Measurements from ENCODE around the gene SLC25A51. TPM values are rescaled to one million over a fixed set of nuclear protein-coding genes. Genes with fewer than 3 reads are reported as not detected.

SLC25A51 gene
- total and polyA plus RNA-seq, 2 experiments from 2014 or later: 5.3 to 22.0 TPM

DNA sequence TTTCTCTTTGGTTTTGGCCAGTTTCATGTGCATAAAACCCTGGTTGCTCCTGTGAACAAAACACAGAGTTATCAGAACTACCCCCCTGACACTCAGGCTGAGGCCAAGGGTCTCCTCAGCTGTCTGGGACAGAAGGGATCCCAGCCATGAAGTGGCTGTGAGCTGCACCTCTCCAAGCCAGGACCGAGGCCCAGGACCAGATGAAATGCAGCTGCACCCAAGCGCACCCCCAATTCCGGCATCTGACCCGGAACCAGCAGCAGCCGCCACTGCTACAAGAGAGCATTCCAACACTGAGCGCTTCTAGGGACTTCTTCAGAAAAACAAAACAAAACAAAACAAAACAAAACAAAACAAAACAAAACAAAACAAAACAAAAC, 16.0 kb upstream of the SLC25A51 start (continued):
- TF ChIP-seq, protein P1, sequence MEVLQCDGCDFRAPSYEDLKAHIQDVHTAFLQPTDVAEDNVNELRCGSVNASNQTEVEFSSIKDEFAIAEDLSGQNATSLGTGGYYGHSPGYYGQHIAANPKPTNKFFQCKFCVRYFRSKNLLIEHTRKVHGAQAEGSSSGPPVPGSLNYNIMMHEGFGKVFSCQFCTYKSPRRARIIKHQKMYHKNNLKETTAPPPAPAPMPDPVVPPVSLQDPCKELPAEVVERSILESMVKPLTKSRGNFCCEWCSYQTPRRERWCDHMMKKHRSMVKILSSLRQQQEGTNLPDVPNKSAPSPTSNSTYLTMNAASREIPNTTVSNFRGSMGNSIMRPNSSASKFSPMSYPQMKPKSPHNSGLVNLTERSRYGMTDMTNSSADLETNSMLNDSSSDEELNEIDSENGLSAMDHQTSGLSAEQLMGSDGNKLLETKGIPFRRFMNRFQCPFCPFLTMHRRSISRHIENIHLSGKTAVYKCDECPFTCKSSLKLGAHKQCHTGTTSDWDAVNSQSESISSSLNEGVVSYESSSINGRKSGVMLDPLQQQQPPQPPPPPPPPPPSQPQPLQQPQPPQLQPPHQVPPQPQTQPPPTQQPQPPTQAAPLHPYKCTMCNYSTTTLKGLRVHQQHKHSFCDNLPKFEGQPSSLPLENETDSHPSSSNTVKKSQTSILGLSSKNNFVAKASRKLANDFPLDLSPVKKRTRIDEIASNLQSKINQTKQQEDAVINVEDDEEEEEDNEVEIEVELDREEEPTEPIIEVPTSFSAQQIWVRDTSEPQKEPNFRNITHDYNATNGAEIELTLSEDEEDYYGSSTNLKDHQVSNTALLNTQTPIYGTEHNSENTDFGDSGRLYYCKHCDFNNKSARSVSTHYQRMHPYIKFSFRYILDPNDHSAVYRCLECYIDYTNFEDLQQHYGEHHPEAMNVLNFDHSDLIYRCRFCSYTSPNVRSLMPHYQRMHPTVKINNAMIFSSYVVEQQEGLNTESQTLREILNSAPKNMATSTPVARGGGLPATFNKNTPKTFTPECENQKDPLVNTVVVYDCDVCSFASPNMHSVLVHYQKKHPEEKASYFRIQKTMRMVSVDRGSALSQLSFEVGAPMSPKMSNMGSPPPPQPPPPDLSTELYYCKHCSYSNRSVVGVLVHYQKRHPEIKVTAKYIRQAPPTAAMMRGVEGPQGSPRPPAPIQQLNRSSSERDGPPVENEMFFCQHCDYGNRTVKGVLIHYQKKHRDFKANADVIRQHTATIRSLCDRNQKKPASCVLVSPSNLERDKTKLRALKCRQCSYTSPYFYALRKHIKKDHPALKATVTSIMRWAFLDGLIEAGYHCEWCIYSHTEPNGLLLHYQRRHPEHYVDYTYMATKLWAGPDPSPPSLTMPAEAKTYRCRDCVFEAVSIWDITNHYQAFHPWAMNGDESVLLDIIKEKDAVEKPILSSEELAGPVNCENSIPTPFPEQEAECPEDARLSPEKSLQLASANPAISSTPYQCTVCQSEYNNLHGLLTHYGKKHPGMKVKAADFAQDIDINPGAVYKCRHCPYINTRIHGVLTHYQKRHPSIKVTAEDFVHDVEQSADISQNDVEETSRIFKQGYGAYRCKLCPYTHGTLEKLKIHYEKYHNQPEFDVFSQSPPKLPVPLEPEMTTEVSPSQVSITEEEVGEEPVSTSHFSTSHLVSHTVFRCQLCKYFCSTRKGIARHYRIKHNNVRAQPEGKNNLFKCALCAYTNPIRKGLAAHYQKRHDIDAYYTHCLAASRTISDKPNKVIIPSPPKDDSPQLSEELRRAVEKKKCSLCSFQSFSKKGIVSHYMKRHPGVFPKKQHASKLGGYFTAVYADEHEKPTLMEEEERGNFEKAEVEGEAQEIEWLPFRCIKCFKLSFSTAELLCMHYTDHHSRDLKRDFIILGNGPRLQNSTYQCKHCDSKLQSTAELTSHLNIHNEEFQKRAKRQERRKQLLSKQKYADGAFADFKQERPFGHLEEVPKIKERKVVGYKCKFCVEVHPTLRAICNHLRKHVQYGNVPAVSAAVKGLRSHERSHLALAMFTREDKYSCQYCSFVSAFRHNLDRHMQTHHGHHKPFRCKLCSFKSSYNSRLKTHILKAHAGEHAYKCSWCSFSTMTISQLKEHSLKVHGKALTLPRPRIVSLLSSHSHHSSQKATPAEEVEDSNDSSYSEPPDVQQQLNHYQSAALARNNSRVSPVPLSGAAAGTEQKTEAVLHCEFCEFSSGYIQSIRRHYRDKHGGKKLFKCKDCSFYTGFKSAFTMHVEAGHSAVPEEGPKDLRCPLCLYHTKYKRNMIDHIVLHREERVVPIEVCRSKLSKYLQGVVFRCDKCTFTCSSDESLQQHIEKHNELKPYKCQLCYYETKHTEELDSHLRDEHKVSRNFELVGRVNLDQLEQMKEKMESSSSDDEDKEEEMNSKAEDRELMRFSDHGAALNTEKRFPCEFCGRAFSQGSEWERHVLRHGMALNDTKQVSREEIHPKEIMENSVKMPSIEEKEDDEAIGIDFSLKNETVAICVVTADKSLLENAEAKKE (CRISPR knock-in tag; IDR thresholded peaks at IDR 0.05): no peak
- no peak for TF ChIP-seq POLR2AphosphoS5 (IDR thresholded peaks at IDR 0.05; ENCODE audit: low read depth)

DNA sequence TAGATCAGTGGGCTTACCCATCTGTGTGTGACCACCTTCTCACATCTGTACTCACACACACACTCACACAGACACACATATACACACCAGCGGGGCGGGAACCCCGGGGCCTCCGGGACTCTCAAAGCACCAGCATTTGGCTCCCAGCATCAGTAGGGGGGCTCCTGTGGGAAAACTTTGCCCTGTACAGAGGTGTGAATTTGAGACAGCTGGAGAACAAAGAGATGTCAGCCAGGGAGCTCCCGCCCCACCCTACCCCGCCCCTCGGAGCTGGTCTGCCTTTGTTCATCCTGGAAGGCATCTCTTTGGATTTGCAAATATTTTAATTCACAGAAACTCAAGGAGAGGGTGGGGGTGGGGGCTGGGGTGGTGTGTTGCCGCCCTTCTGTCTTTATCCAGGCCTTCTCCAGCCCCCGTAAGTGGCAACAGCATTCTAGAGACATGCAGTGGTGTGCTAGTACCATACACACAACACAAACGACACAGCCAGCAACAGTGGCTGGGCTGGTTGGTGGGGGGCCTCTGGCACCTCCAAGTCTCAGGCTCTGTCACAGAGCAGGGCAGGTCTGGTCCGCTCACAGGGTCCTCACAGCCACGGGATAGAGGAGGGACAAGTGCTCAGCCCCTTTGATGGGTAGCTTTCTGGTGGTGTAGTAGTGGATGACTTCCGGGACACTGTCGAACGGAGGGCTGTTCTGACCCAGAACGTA, 15.5 kb upstream of the SLC25A51 start:
- Histone ChIP-seq H2AFZ (no peak overlapping the region), H3K36me3 (ENCODE audit: insufficient read depth) (no peaks in the 10 kb centered on the region), H3K9me2 (ENCODE audit: insufficient read depth) (no peaks in the 10 kb centered on the region), H3K4me2 (no peak overlapping the region), H3F3A (replicated peaks; ENCODE audit: low read depth) (no peaks in the 10 kb centered on the region), H3K79me2 (replicated peaks; ENCODE audit: insufficient read depth) (no peaks in the 10 kb centered on the region), H3K4me3 (no peak overlapping the region), H3K4me1 (ENCODE audit: insufficient read depth) (peaks cover 9% of the 10 kb centered on the region), H3K27ac (ENCODE audit: low read depth) (no peak overlapping the region), H4K20me1 (replicated peaks; ENCODE audit: insufficient read depth) (no peaks in the 10 kb centered on the region), H3K27me3 (ENCODE audit: insufficient read depth) (no peaks in the 10 kb centered on the region)
- no peak overlapping the region for H3K4me3 Mint-ChIP-seq
- peaks cover 47% of the 10 kb centered on the region for H3K4me1 Mint-ChIP-seq
- peaks cover 8% of the 10 kb centered on the region for H3K27me3 Mint-ChIP-seq (ENCODE audit: insufficient read depth, low read depth, poor library complexity)
- H3K27ac Mint-ChIP-seq: no peak overlapping the region
- no peaks in the 10 kb centered on the region for H3K9me3 Mint-ChIP-seq
- DNase-seq (ENCODE audit: low spot score) (no peak), ATAC-seq (no peak)
- H3K36me3 Mint-ChIP-seq (ENCODE audit: low read depth): no peaks in the 10 kb centered on the region; the same call in 2 of the 3 replicates
- no peak for TF ChIP-seq POLR2AphosphoS5 (IDR thresholded peaks at IDR 0.05; ENCODE audit: low read depth)
- TF ChIP-seq EZH2phosphoT487 (IDR thresholded peaks at IDR 0.05; ENCODE audit: unreplicated experiment): no peak
- no peak for TF ChIP-seq EZH2 (IDR thresholded peaks at IDR 0.05; ENCODE audit: low read depth, unreplicated experiment)
- TF ChIP-seq, protein P1 (CRISPR knock-in tag; IDR thresholded peaks at IDR 0.05): no peak
- TF ChIP-seq NANOG (IDR thresholded peaks at IDR 0.05; ENCODE audit: borderline replicate concordance): no peak
- no peak for TF ChIP-seq CREB1 (CRISPR knock-in tag; IDR thresholded peaks at IDR 0.05; ENCODE audit: low read depth)
- no peak for TF ChIP-seq JUNB (IDR thresholded peaks at IDR 0.05; ENCODE audit: unreplicated experiment)
- TF ChIP-seq STAT1 (IDR thresholded peaks at IDR 0.05; ENCODE audit: unreplicated experiment): no peak

Measured in GM23338 (cell line).